Frontal cortex (tissue), 4 donors: ENCODE measurements around the gene CAMK2B. TPM values are rescaled to one million over a fixed set of nuclear protein-coding genes. Genes with fewer than 3 reads are reported as not detected.

Experiments used
- DNase-seq, 2 donors: peaks; one replicate each; pipeline ENCODE4 v3.0.0; 2012; ENCODE audit warnings: low spot score in 2 of 2
- FAIRE-seq: peaks from 2 replicates; lab custom pipeline; 2012; peaks lifted over from hg19 to GRCh38; lab: Jason Lieb, UNC
- total RNA-seq: library from RNA; depleted of rRNA; stranded (reverse); fragments of >200 nt; gene quantifications from one replicate; pipeline ENCODE4 v1.2.3, GENCODE V29; 2014
- donor health status: control.
- donor health status: control.
- donor health status: control.

CAMK2B gene
- total RNA-seq, 1 donor from 2014 or later = 99.5 TPM

DNA sequence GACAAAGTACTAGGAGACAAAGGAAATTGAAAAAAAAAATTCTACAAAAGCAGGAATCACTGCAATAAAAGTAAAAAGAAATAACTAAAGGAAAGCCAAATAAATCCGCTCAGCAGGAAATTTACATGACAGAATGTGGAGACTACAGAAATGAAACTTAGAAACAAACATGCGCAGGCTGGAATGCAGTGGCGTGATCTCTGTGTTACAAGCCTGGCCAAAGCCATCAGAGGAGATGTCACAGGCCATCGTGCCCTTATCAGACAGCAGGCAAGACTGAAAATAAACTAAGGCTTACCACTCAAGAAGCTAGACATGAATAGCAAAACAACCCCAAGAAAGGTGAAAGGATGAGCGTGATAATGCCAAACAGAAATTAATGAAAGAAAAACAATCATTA lies 6.3 kb upstream of the CAMK2B start:
- no peak for FAIRE-seq
- no peak for DNase-seq

DNA sequence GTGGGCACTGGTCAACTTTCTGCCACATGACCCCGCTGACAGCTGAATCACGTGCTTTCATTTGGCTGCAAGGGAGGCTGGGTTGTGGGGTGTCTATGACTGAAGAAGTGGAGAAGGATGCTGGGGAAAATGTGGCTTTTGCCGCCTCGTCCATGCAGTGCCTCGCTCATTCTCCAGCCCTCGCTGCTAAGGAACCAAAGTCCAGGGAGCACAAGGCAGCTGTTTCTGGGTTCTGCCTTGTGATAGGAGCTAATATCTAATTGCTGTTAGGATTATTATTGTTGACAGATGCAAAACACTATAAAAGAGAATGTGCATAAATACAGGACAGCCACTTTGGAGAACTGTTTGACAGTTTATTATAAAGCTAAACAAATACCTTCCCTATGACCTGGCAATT lies 4.9 kb upstream of the CAMK2B start:
- no peak for DNase-seq
- no peak for FAIRE-seq

DNA sequence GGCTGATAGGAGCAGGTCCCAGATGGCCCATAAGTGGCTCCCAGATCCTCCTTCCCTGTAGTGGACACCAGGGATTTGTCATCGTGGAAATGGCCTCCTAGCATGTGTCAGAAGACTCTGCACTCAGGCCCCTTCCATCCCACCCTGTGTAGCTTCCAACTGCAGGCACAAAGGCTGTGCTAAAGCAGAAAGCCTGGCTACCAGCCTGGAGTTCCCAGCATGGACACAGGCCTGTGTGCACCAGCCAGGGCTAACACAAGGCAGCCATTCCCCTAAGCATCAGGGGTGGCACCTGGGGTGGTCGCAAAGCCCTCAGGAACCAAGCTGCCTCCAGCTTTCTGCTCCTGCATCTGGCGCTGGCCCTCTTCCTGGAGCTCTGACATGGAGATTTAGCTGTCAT lies 4.5 kb upstream of the CAMK2B start:
- FAIRE-seq (no peak), DNase-seq (no peak)

DNA sequence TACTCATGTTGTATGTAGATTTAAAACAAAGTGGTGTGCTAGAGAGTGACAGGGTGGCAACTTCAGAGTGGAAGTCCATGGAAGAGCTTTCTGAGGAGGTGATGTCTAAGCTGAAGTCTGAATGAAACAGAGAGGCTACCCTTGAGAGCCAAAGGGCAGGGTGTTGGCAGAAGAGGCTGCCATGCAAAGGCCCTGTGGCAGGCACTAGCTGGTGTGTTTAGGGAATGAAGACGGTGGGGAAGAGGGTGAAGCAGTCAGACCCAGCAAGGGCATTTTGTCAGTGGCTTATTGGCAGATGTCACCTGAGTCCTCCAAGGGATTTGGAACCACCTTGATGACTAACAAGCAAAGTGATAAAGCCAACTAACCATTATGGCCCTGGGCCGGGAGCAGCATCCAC lies 3.7 kb upstream of the CAMK2B start:
- DNase-seq (no peak), FAIRE-seq (no peak)

DNA sequence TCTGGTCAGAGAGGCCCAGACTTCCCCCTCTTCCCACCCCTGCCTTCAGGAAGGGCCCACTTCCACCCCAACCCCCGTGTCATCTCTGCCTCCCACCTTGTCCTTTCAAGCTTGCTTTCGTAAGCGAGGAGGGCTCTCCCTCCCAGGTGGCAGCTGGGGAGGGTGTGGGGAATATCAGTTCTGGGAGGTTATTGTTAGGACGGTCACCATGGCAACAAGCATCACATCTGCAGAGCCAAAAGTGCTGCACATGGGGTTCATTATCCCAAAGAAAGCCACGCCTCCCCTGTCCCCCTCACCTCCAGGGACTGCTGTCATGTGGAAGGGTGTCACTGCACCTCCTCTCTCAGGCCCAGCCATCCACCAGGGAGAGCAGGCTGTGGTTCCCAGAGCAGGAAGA lies 2.6 kb upstream of the CAMK2B start:
- FAIRE-seq = no peak
- no peak for DNase-seq

DNA sequence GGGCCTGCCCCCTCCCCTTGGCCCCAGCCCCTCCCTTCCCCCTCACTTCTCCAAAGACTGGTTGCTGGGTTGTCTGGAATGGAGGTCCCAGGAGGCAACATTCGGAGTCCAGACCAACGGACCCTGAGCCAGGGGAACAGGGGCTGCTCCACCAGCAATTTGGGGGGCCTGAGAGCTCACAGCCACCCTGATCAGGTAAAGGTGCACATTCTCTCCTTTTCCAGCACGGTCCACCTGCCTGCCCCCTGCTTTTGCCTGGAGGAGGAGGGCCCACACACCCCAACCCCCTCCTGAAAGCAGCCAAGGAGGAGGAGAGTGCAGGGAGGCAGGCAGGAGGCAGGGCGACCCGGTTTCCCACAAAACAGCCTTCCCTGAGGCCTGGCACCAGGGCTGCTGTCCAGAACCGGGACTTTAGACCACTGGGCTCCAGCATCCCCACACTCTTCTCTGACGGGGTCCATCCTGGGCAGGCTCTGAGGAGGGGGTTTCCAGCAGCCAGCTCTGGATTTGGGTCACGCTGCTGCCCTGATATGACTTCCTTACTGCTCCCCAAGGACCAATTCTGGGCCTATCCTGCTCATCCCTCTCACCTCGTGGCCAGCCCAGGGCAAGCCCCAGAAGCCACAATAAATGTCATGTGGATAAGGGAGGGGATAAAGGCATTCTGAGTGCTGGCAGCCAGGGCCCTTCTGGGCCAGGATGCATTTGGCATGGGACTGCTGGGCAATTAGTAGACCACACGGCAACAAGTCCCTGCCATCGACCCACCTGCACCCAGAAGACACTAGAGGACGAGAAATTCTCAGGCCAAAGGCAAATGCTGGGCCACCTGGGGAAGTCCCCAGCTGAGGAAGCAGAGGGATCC lies 1.1 kb upstream of the CAMK2B start:
- DNase-seq (no peak), FAIRE-seq (no peak)

DNA sequence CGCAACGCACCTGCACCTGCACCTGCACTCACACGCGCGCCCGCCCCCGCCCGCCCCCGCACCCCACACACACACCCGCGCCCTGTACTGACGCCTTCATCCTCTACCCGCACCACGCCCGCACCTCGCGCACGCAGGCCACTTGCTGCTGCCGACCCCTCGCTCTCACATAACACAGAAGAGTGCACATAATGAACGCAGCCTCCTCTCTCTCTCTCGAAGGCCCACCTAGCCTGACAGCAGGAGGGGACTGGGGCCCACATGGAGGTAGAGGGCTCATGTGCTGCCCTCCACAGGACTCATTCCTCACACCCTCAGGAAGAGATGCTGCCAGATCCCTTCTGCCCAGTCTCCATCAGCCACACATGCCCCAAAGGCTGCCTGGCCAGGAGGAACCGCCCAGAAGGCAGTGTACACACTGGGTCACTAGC lies 432 bp upstream of the CAMK2B start:
- FAIRE-seq = no peak
- no peak for DNase-seq

DNA sequence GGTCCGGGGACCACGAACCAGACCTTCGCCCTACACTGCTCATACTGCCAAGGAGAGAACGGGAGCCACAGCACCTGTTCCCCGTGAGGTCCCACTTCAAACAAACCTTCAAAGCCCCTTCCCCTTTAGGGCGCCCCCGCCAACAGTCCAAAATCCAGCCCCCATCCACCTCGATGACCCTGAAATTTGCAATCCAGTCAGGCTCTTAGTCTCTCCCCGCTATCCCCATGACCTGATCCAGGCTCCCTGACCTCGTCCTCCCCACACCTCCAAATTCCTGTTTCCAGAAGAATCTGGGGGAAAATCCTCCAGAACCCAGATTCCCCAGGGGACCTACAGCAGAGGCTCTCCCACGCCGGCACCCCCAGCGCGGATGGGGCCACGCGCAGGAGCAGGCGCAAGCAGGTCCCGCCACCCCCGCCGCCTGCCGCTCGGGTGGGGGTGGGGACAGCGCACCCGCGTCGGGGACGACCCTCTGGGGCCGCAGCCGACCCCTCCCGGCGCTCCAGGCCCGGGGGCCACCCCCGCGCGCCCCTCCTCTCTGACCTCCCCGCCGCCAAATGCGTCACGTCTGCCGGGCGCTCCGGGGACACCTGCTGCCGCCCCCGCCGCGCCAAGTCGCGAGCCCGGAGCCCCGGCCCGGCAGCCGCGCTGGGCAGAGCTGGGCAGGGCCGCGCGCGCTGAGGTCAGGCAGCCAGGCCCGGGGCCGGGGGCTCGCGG lies 753 bp downstream of the CAMK2B start:
- DNase-seq (no peak), FAIRE-seq (no peak)

DNA sequence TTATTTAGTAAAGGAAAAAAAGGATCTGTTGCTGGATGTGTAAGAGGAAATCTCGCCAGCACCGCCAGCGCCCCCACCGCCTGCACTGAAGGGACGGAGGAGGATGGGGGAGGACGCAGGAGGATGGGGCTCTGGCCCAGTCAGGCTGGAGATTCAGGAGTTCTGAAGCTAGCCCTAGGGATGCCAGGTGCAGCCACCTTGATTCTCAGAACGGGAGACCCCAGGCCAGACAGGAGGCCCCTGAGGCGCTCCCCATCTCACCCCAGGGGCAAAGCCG lies 1.3 kb downstream of the CAMK2B start:
- FAIRE-seq = no peak
- DNase-seq = no peak

DNA sequence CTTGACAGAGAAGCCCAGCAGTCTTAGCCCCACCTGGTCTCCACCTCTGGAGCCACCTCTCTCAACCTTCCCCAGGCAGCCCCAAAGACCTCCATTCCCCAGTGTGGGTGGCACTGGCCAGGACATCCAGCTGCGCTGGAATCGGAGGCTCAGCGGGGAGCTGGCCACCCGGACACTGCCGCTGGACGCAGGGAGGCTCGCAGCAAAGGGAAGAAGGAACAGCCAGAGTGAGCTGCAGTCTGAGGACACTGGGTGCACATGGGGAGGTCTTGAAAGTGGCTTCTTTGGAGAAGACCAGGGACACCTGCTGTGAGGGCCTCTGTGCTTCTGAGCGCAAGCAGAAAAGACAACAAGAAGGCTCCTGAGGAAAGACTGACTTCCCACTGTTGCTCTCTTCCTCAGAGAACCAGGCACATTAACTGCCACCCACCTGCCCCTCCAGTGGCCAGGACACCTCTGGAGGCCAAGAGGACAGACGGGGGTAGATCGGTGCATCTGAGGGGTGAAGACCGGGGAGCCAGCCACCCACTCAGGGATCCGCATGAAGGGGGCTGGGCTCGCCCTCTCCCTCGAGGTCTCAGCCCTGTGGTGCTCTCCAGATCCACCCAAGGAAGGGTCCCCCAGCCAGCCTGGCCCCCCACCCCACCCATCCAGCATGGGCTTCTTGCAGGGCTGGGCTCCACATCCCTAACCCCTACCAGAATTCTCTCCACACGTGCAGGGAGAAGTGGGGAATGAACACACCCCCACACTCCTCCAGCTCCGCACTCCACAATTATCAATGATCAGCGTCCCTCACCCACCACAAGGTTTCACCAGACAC lies 1.8 kb downstream of the CAMK2B start:
- DNase-seq (no peak), FAIRE-seq (no peak)

DNA sequence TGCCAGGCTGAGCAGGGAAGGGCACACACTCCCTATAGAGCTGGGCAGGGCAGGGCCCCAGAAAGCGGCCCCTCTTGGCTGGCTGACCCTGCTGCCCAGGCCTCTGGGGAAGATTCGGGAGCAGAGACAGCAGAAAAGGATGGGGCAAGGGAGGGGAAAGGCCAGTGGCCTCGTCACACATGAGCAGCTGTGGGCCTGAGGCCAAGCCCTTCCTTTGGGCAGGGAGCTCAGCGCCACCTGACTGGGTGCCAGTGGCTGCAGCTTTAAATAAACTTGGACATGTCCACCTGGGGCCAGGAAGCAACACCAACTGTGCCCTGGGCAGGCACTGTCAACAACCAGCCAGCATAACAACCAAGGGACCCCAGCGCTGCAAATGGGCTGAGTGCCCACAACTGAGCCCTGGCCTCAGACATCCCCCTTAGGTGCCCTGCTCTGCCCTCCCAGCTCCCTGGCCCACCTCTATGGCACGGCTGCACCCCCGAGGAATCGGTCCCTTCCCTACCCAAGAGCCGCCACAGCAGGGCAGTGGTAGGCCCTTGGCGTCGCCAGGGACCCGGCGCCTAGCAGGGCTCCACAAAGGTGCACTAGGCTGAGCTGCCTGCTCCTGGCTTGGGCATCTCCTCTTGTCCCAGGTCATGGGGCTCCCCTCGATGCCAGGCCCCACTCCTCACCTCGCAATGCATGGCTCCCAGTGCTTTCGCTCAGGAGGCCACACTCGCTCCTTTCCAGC lies 2.6 kb downstream of the CAMK2B start:
- FAIRE-seq (no peak), DNase-seq (no peak)

DNA sequence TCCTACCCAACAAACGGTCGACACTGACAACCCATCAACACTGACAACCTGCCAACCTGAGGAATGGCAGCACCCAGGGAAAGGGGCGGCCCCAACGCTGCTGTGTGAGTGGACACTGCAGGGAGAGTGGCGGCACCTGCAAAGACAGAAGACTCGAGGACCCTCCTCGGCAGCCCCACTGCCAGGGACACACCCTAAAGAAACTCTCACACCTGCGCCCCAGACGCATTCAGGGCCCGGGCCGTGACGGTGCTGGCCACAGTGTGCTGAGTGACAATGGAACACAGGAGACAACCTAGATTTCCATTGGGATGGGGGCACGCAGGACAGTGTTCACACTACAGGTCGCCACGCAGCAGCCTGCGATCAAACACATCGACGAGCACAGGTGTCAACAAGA lies 3.6 kb downstream of the CAMK2B start:
- FAIRE-seq (no peak), DNase-seq (no peak)

DNA sequence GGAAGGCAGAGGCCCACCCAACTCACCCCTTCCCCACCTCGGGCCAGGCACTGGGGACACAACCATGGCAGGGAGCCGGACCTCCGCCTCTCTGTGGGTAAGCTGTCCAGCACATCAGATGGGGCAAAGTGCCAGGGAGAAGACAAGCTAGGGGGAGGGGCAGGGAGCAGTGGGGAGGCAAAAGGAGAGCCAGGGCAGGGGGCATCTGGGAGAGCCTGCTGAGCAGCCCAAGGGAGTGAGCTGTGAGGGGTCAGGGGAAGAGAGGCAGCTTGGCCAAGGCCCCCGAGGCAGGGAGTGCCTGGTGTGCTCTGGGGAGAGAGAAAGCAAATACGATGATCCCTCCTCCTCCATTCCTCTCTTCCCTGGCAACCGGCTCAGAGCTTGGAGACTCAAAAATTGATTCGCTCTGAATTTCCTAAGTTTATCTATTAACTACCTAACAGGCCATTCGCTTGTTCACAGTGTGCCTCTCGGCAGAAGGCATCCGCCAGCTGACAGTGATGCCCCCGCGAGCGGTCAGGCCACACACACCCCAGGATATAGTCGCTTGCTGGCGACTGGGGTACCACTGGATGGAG lies 4.5 kb downstream of the CAMK2B start:
- no peak for FAIRE-seq
- DNase-seq = no peak

DNA sequence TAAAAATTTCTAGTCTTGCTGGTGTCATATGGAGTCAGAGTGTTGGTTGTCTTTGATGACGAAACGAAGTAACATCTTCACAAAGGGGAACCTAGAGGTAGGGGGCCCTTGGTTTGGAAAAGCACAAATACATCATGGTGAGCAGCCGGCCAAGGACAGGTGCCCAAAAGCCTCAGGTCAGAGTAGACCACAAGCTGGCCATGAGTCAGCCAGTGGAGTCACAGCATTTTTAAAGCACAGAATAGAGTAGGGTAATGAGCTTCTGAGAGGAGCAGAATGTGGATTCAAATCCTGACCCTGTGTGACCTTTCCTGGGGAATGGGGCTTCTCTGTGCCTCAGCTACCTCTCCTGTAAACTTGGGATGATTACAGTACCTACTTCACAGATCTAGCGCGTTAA lies 5.3 kb downstream of the CAMK2B start:
- DNase-seq (no peak), FAIRE-seq (no peak)

DNA sequence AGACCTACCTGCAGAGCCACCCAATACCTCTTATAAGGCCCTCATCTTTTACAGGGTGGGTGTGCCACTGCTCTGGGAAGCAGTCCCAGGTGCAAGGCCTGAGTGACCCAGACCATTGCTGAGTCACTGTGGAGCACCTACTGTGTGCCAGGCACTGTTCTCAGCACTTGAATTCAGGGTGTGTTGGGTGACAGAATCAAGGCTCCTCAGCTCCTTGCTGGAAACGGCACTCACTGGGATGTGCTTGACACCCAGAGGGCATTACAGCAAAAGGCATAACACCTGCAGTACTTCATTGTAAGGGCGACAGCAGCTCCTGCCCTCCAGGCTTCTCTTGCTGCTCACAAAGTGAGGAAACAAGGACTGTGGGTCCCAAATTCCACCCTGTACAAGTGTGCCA lies 7.1 kb downstream of the CAMK2B start:
- FAIRE-seq (no peak), DNase-seq (no peak)

DNA sequence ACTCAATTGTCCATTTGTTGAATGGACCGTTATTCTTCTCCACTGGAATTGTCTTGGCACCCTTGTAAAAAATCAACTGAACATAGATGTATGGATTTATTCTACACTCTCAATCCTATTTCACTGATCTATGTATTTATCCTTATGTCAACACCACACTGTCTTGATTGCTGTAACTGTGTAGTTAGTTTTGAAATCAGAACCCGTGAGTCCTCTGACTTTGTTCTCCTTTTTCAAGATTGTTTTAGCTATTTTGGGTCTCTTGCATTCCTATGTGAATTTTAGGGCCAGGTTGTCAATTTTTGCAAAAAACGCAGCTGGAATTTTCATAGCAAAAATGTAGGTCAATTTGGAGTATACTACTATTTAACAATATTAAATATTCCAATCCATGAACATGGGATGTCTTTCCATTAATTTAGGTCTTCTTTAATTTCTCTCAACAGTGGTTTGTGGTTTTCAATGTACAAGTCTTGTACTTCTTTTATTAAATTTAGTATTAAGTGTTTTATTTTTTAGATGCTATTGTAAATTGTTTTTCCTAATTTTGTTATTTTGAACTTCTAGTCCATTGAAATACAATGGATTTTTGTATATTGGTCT lies 10.0 kb downstream of the CAMK2B start:
- FAIRE-seq (peak; percentile 8), DNase-seq (no peak)

DNA sequence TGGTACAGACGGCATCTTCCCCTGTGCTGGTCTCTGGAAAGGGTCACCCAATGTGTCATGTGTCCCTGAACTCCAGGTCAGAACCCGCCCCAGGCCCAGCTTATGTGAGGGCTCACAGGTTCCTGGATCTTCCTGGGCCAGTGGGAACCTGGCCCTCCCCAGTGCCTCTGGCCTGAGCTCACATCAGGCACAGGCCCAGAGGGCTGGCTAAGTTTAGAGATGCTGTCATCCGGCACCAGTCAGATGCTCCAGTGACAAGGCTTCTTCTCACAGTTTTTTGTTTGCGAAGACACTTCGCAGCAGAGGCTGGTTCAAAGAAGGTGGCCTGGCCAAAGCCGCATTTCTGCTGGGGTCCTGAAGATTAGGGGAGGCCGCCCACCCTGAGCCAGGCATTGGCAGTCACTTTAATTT lies 11.8 kb downstream of the CAMK2B start:
- DNase-seq (no peak), FAIRE-seq (no peak)

DNA sequence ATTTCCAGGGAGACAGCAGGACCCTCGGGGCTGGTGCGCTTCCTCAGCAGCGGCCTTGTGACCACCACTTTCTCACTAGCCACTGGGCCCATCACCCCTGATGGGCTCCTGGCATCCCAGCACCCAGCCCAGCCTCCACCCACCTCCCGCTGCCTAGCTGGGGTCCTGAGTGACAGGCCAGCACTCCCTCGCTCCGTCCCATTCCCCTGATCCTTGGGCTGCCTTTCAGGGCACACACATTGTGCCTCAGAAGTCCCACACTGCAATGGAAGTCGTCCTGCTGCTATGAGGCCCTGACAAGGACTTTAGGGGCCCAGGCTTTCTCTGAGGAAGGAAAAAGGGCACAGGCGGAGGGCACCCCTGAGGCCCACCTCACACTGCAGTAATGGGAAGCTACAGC lies 12.4 kb downstream of the CAMK2B start:
- DNase-seq = no peak
- no peak for FAIRE-seq
